ENCODE results near the gene FECH. TPM values are rescaled to one million over a fixed set of nuclear protein-coding genes. Genes with fewer than 3 reads are reported as not detected.

FECH gene
- total and polyA plus RNA-seq, 2 of the 4 experiments (the other 2 are of a cell fraction) = 32.3 to 52.2 TPM

GRCh38 chr18:57539702-57540101 lies 46.8 kb downstream of the FECH start:
- Histone ChIP-seq H3K36me3 (ENCODE audit: control insufficient read depth, insufficient read depth, low read length) (no peaks in the 10 kb centered on the region), H2AK9ac (replicated peaks; ENCODE audit: low read depth, low read length, poor library complexity) (no peak overlapping the region), H2BK15ac (ENCODE audit: low read depth, low read length) (no peak overlapping the region), H3K4me3 (ENCODE audit: insufficient read depth, low read depth, low read length) (no peak overlapping the region), H3K18ac (ENCODE audit: low read depth, low read length) (no peak overlapping the region), H3K56ac (ENCODE audit: extremely low read depth, insufficient read depth, low read length) (no peak overlapping the region), H4K8ac (ENCODE audit: low read depth in 2 of 2, low read length in 2 of 2) (no peak overlapping the region), H3K9ac (ENCODE audit: low read depth, low read length) (no peak overlapping the region), H3K79me1 (ENCODE audit: low read depth in 1 of 2, low read length in 2 of 2) (no peaks in the 10 kb centered on the region), H3K14ac (replicated peaks; ENCODE audit: low read depth, low read length) (no peak overlapping the region), H2AFZ (replicated peaks; ENCODE audit: low read length, poor library complexity) (no peak overlapping the region), H3K23ac (ENCODE audit: low read depth, low read length) (no peak overlapping the region), H4K20me1 (ENCODE audit: insufficient read depth, low read length) (no peaks in the 10 kb centered on the region), H3K27ac (ENCODE audit: insufficient read depth, low read length) (no peak overlapping the region), H2AK5ac (ENCODE audit: low read depth, low read length) (no peak overlapping the region), H3K9me1 (ENCODE audit: insufficient read depth, low read length) (0 out of 2 replicates have a peak, but pooled peaks cover 6% of the 10 kb centered on the region), H3K4ac (ENCODE audit: low read depth, low read length) (no peak overlapping the region), H3K4me1 (ENCODE audit: control insufficient read depth, insufficient read depth, low read length) (peaks cover 2% of the 10 kb centered on the region; the same call in 1 of the 2 replicates), H3K27me3 (ENCODE audit: control insufficient read depth, insufficient read depth, low read length) (no peaks in the 10 kb centered on the region; the same call in 1 of the 2 replicates), H2BK20ac (ENCODE audit: low read depth, low read length) (no peak overlapping the region), H4K91ac (ENCODE audit: insufficient read depth, low read depth, low read length) (no peak overlapping the region), H3K4me2 (ENCODE audit: low read depth, low read length) (no peak overlapping the region), H2BK120ac (ENCODE audit: low read depth, low read length) (no peak overlapping the region), H3K9me3 (ENCODE audit: control insufficient read depth, insufficient read depth, low read length) (no peaks in the 10 kb centered on the region), H2BK5ac (ENCODE audit: low read depth, low read length, poor library complexity, severe bottlenecking) (no peak overlapping the region), H4K5ac (ENCODE audit: low read depth, low read length) (no peak overlapping the region)
- ATAC-seq (ENCODE audit: low read depth) (no peak), DNase-seq (no peak)
- TF ChIP-seq BHLHE40 (IDR thresholded peaks at IDR 0.05; ENCODE audit: low read depth, low read length) = no peak
- TF ChIP-seq MAFK (IDR thresholded peaks at IDR 0.05; ENCODE audit: low read depth, low read length) = no peak
- TF ChIP-seq RCOR1 (IDR thresholded peaks at IDR 0.05; ENCODE audit: insufficient replicate concordance, low read length) = no peak
- TF ChIP-seq, protein P1, sequence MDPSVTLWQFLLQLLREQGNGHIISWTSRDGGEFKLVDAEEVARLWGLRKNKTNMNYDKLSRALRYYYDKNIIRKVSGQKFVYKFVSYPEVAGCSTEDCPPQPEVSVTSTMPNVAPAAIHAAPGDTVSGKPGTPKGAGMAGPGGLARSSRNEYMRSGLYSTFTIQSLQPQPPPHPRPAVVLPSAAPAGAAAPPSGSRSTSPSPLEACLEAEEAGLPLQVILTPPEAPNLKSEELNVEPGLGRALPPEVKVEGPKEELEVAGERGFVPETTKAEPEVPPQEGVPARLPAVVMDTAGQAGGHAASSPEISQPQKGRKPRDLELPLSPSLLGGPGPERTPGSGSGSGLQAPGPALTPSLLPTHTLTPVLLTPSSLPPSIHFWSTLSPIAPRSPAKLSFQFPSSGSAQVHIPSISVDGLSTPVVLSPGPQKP (IDR thresholded peaks at IDR 0.05; ENCODE audit: borderline replicate concordance, low read depth, low read length) = no peak
- TF ChIP-seq MXI1 (IDR thresholded peaks at IDR 0.05; ENCODE audit: borderline replicate concordance, low read depth, low read length) = no peak
- TF ChIP-seq SMC3 (IDR thresholded peaks at IDR 0.05; ENCODE audit: low read depth, low read length) = no peak
- TF ChIP-seq NFE2L2 (IDR thresholded peaks at IDR 0.05; ENCODE audit: low read depth, low read length) = no peak
- no peak for TF ChIP-seq CEBPB (IDR thresholded peaks at IDR 0.05; ENCODE audit: low read depth, low read length)
- TF ChIP-seq FOS (IDR thresholded peaks at IDR 0.05; ENCODE audit: low read depth, low read length) = no peak
- TF ChIP-seq RAD21 (IDR thresholded peaks at IDR 0.05; ENCODE audit: low read length) = no peak
- BruUV-seq (replicated peaks) = no TSS peak
- CTCF ChIA-PET = no interaction called here
- intact Hi-C loops (cut with micrococcal nuclease) (no loop called here), dilution Hi-C loops (cut with HindIII; ENCODE audit: low sequenced_read_pairs, unreplicated experiment) (no loop called here), in situ Hi-C loops (cut with MboI; ENCODE audit: low sequenced_read_pairs) (no loop called here)
- 100% methylated on average over 2 of the region's 4 CpGs; no CpG with 5 or more reads in 1 of the 2 experiments for WGBS, 2 experiments (ENCODE audit: extremely low coverage in 2 of 2, insufficient read length in 1 of 2)
- POLR2A ChIA-PET (ENCODE audit: unreplicated experiment) = no interaction called here
